Measurements from ENCODE around the gene TSR3.

GRCh38 chr16:1338855-1339675 lies 12.6 kb downstream of the TSR3 start:
- TF ChIP-seq CTCF (IDR thresholded peaks at IDR 0.05) (no peak), POLR2A (IDR thresholded peaks at IDR 0.05) (no peak)
